ENCODE measurements around the gene OPN1MW3.
"Not testable (repeated sequence)": the region's sequence is repeated elsewhere in the genome, so short reads cannot be mapped to it uniquely, and the experiment has no call there.

OPN1MW3 gene

DNA sequence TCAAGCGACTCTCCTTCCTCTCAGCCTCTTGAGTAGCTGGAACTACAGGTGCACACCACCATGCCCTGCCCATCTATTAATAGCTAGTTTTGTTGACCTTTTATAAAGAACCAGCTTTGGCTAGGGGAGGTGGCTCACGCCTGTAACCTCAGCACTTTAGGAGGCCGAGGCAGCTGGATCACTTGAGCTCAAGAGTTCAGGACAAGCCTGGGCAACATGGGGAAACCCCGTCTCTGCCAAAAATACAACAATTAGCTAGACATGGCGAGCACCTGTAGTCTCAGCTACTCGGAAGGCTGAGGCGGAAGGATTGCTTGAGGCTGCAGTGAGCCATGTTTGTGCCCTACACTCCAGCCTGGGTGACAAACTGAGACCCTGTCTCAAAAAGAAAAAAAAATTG lies 40.9 kb downstream of the OPN1MW3 start:
- no peak for DNase-seq

DNA sequence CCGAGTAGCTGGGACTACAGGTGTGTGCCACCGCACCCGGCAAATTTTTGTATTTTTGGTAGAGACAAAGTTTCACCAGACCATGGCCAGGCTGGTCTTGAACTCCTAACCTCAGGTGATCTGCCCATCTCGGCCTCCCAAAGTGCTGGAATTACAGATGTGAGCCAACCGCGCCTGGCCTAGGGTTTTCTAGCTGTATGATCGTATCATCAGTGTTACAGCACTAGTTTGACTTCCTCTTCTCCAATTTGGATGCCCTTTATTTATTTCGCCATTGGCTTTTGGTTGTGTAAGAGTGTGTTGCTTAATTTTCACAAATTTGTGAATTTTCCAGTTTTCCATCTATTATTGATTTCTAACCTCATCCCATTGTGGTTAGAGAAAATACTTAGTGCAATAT lies 43.4 kb downstream of the OPN1MW3 start:
- DNase-seq, result no peak

DNA sequence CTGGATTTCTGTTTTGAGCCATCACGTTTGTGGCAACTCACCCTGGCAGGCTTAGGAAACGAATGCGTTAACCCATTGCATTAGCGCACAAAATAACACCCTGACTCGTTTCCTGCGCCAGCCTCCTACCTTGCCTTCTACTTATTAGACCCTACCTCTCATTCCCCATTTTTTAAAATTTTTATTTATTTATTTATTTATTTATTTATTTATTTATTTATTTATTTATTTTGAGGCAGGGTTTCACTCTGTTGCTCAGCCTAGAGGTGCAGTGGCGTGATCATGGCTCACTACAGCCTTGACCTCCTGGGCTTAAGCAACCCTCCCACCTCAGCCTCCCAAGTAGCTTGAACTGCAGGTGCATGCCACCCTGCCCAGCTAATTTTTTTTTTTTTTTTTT lies 45.6 kb downstream of the OPN1MW3 start:
- not testable (repeated sequence) for DNase-seq

DNA sequence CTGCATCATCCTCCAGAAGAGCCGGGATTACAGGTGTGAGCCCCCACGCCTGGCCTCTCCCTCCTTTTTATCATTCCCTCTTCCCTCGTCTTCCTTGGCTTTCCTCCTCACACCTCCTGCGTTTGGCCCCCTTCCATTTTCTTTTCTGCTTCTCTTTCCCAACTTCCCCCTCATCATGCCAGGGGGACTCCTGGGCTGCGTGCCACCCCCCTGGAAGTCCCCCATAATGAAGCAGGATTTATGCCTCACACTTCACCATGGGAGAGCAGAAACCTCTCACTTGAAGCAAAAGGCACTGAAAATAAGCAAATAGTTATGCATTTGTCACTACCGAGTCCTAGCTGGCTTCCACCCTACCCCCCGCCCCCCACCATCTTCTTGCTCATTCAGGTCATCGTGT lies 46.1 kb downstream of the OPN1MW3 start:
- DNase-seq, result no peak

DNA sequence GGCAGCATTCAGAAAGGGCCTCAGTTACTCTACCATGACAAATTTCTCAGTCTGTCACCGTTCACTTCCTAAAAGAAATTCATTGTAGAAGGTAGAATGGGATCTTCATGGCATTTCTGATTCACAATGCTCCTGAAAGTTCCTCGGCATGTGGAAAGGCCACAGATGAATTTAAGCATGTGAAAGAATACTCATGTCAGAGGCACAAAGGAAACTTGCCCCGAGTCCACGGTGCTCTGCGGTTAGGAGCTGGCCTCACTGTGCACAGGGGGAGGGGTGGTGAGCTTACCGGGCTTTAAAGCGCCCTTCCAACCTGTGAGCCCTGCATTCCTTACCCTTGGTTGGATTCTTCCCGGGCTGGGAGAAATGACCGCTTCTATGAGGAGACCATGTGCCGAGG lies 47.5 kb downstream of the OPN1MW3 start:
- no peak for DNase-seq

DNA sequence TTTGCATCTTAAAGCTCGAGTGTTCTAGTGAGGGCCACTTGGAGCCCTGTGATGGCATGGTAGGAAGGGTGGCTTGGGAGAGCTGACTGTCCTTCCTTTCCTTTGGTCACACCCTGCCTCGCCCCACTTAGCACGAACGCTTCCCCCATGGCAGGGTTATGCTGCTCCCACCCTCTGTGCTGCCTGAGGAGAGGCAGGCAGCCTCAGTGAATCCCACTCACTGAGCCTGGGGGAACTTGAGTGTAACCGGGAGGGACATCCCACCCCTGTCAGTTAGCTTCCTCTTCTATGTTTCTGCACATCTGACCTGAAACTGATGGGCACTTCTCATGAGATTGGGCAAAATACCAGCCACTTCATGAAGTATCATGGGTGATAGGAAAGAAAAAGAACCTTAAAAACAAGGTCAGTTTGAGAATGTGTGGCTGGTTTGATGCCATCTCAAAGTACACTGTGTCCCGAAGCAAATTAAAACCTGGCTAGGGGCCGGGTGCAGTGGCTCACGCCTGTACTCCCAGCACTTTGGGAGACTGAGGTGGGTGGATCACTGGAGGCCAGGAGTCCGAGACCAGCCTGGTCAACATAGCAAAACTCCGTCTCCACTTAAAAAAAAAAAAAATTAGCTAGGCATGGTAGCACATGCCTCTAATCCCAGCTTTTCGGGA lies 48.3 kb downstream of the OPN1MW3 start:
- no peak for DNase-seq

DNA sequence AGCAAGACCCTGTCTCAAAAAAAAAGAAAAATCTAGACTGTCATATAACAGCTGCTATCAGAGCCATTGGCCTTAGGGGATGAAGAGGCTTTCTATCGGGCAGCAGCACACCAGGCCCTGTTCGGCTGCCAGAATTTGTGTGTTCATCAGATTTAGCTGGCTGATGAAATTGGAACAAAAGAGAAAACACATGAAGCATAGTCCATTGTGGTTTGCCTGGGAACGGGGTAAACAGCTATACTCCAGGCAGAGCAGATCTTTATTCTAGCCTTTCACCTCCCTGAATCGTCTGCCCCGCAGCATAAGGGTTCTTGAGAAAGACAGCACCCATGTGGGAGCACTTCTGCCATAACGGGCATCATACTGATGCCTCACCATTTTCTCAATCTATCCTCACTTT lies 49.8 kb downstream of the OPN1MW3 start:
- no peak for DNase-seq

DNA sequence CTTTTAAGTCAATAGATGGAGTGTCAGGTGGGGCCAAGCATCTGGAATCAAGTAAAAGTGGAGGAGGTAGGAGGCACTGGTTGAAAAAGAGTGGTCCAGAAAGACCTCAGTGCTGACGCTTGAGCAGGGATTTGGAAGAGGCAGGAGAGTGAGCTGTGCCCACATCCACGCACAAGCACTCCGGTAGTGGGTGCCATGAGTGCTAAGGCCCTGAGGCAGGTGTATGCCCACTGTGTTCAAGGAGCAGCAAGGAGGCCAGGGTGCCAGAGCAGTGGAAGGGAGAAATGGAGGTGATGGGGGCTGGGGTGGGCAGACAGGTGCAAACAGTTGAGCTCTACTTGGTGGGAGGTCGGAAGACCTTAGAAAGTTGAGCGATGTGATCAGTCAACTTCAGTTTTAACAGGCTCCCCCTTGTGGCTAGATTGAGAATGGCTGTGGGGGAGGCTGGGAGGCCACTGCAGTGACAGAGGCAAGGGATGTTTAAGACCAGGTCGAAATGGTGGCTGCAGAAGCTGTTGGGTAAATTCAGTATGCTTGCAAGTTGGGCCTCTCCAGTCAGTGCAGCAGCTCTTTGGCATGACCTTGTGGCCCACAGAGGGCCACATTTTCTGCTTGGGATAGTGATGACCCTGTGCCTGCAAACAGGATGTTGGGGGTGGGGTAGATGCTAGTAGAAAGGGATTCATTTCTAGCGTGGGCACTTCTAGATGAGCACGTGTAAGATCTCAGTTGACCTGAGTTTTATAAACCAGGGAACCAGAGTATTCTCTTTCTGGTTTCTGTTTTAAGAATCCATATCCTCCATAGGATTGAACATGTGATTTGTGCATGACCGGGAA lies 50.9 kb downstream of the OPN1MW3 start:
- peak; percentile 40 for DNase-seq

DNA sequence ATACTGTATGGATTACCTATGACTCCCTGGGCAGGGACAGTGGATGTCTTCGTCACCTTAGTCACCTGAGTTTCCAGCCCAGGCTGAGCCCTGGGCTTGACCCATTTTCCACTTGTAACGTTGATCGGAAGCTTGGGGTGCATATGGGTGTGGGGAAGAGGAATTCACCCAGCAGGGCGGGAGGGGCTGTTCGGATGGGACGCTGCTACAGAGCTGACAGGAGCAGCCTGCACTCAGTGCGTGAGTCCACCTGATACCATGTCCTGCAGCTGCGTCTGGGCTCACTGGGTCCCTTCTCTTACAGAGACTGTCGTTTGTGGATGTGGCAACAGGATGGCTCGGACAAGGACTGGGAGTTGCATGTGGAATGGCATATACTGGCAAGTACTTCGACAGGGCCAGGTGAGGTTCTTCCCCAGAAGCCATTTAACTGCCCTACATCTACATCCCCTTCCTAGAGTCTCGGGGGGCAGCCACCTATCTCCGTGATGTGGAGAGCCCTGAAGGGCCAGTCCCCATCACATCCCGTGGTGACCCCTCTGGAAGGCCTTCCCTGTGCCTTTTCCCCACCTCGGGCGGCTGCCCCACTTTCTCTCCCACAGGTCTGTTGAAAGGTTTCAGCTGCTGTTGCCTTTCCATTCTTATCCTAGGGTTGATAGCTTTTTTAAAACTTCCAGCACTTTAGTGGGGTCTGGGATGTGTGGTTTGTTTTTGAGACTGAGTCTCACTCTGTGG lies 51.8 kb downstream of the OPN1MW3 start:
- no peak for DNase-seq

DNA sequence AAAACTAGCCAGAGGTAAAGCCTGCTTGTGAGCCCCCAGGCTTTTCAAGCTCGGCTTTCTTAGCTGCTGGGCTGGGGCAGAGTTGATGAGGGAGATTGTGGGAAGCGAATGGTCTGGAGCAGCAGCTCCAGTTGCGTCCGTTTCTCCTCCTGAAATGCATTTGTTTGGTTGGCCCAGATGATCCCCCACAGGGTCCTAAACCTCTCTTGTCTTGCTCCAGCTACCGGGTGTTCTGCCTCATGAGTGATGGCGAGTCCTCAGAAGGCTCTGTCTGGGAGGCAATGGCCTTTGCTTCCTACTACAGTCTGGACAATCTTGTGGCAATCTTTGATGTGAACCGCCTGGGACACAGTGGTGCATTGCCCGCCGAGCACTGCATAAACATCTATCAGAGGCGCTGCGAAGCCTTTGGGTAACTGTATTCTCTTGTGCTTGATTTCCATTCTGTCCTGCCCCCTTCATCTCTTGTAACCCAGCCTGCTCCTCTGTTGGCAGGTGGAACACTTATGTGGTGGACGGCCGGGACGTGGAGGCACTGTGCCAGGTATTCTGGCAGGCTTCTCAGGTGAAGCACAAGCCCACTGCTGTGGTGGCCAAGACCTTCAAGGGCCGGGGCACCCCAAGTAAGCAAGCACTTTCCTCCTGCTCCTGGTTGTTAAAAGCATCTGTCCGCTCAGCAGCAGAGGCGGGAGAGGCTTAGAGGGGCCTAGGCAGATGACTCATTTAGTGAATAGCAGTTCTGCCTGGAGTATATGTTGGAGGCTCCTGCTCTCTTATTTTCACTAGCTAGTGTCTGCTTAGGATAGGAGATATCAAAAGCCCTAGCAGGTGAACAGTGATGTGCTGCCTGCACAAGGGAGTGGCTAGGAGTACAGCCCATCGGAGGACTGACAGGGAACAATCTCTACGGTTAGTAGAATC lies 53.5 kb downstream of the OPN1MW3 start:
- DNase-seq, result peak; percentile 16

DNA sequence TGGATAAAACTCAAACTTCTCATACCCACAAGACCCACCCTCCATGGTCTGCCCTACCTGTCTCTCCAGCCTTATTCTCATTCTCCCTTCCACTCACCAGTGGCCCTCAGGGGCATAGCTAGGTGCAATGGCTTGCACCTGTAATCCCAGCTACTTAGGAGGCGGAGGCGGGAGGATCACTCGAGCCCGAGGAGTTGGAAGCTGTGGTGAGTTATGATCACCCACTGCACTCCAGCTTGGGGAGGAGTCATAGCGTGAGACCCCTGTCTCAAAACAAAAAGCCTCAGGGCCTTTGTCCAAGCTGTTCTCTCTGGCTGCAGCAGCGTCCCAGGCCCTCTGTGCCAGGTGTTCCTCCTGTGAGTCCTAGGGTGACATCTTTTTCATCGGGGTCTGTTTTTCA lies 54.7 kb downstream of the OPN1MW3 start:
- DNase-seq, result no peak

DNA sequence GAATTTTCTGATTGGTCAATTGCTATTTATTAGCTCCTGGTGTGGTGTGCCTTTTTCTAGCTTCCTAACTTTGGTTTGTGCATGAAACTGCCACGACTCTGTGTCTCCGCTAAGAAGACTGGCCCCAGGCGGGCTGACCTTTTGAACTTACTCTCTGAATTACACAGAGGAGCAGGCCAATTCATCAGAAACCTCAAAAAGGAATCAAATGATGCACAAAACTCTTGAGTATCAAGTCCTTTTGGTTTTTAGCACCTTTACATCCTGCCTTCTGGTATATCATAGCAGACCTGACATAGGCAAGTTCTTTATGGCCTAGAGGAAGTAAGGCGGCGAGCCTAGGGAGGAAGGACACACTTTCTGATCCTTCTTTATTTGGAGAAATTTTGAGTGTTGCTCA lies 55.8 kb downstream of the OPN1MW3 start:
- DNase-seq, result no peak

DNA sequence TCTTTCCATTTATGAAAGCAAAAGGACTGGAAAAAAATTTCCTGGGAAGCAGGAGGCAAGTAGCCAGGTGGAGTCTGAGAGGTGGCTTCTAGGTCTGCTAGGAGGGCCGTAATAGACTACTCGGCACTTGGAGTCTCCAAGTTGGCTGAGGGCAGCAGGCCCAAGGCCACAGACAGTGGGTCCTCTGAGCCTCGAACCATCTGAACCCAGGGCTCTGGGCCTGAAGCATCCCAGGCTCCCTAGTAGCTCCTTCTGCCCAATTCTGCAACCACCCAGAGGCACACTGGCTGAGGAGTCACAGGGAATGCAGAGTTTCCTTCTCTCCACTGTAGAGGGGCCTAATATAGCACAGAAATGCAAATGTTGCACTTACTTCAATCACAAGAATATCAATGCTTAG lies 58.0 kb downstream of the OPN1MW3 start:
- DNase-seq, result no peak

DNA sequence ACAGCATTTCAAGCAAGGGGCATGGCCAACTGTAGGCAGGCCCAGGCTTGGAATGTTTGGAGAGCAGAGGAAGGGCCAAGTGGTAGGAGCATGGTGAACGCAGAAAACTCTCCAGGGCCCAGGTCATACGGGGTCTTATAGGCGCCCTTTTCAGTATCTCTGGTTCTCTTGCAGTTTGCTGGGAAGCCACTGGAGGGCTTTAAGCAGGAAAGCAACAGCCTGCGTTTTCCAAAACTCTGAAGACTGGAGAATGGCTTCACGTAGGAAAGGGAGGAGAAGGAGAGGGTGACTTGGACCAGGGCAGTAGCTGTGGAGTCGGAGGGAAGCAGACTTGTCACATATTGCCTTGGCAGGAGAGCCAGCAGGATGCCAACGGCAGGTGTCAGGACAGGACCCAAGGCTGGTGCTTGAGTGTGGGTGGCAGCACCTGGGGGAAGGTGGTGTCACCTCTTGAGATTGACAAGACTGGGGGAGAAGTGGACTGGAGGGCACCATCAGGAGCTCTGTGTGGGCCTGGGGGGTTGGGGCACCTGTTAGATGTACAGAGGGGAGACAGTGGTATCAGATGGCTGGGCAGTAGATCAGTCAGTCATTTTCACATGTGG lies 60.1 kb downstream of the OPN1MW3 start:
- DNase-seq, result peak; percentile 12

DNA sequence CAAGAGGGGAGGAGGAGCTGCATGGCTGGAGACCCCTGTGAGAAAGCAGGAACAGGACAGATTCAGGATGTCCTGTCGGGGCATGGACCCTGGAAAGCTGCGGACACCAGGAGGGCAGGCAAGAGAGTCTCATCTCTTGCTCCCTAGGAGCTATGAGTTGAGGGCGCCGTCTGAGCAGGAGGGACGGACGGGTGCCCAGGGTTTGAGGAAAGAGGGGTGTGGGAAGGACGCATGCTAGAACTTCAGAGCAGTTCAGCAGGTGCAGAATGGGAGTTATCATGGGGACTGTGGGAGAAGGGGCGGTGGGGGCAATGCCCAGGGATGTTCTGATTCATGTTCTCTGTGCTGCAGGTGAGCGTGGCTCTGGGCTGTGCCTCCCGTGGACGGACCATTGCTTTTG lies 63.0 kb downstream of the OPN1MW3 start:
- no peak for DNase-seq

All from EL (cell line).